GM19023 (cell line): ENCODE measurements around the gene CTDNEP1.

ENCODE experiments used
- ATAC-seq: cut with Tn5 transposase; IDR thresholded peaks from one replicate; pipeline ENCODE4 v1.9.1; 2021; ENCODE audit warnings: mild to moderate bottlenecking, moderate library complexity; ENCODE audit not compliant: unreplicated experiment

Gene CTDNEP1

DNA sequence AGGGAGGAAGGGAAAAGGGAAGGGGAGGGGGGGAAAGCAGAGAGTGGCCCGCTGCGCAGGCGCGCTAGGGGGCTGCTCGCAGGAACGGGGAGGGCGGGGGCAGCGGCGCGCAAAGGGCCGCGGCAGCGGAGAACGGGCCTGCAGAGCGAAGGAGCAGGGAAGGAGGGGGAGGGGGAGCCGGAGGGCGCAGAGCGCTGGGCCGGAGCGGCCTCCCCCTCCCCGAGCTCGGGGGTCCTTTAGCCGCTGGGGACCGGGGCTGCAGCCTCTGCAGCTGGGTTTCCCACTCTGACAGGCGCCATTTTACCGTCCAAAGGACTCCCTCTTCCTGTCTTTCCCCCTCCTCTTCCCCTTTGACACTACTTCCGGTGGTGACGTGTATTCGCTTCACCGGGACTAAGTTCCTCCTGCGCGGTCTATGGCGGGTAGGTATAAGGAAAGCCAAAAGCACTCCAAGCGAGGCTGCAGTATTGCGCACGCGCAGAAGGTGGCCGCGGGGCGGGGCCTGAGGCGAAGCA, at the start of gene CTDNEP1:
TSS of gene CTDNEP1 (minus strand) at position 74 of the 515 bp plus-strand sequence. CDS start 438 bp downstream, outside the sequence.
- peak; percentile 84 for ATAC-seq

- ATAC-seq = no peak
These were observed 44.8 kb upstream of the CTDNEP1 start for GRCh38 chr17:7296189-7296861.

- ATAC-seq = no peak
These were observed 44.0 kb upstream of the CTDNEP1 start for GRCh38 chr17:7295230-7296180.

DNA sequence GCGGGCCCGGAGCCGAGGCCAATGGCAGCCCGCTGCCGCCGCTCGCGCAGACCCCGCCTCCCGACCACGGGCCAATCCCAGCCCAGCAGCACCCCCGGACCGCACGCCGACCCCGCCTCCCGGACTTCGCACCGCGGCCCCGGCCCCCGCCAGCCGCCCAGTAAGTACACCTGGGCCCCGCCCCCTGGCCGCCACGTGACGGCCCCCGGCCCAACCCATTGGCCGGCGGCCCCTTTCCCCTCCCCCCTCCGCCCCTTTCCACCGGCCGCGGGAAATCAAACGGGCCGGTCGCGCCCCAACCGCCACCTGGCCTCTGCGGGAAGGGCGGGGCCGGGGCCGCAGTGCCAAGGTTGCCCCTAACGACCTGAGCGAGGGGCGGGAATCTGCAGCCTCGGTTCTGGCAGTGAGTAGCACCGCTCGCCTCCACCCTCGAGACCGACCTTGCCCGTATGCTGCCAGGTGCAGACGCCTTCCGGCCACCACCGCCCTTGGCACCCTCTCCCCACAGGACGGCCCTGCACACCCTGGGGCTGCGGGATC, 43.1 kb upstream of the CTDNEP1 start, which contains the start of gene YBX2:
TSS of gene YBX2 (minus strand) at position 26 of the 540 bp plus-strand sequence. CDS start 139 bp downstream, outside the sequence.
- ATAC-seq = no peak

DNA sequence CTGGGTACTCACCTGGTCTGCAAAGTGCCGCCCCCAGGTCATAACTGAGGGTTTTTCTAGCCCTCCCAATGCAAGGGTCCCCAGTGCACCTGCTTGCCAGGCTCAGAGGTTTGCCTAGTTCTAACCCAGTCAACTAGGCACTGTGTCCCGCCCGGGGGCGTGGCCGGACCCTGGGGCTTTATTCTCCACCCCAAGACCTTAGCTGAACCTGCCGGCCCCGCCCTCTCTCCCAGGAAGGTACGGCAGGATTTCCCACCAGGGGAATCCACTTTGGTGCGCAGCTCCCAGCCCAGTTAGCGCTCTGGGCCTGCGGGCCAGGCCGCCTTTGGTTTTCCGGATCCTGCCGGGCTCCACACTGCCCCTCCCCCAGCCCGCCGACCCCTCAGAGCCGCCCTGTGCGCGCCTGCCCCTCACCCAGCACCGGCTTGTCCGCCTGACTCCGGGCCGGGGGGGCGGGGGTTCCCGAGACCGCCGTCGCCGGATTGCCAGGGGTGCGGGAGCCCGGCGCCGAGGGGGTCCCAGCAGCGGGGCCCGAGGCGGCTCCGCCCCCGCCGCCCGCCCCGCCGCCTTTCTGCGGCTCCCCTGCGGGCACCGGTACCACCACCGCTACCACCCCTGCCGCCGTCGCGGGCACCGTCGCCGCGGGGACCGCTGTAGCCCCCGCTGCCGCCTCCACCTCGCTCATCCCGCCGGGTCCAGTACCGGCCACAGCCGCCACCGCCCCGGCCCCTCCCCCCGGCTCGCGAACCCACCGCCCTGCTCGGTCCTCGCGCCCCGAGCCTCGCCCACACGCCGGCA, 42.5 kb upstream of the CTDNEP1 start:
- no peak for ATAC-seq

GRCh38 chr17:7293159-7293558, 41.6 kb upstream of the CTDNEP1 start:
- no peak for ATAC-seq

DNA sequence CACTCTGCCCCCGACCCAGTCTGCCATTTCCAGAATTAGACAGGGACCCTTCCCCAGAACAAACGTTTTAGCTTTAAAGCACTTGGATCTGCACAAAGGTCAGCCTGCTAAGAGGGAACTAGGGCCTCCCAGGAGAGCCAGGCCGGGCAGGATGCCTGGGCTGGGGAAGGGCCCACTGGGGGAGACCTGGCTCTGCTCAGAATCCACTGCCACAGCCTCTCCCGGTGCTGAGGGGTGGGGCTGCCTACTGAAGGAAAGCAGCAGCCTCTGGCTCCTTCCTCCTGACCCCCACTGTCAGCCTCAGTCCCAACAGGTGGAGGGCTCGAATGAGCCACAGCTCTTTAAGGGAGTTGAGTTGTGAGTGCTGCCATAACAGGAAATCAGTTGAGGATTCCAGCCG, 41.2 kb upstream of the CTDNEP1 start:
- ATAC-seq = no peak

DNA sequence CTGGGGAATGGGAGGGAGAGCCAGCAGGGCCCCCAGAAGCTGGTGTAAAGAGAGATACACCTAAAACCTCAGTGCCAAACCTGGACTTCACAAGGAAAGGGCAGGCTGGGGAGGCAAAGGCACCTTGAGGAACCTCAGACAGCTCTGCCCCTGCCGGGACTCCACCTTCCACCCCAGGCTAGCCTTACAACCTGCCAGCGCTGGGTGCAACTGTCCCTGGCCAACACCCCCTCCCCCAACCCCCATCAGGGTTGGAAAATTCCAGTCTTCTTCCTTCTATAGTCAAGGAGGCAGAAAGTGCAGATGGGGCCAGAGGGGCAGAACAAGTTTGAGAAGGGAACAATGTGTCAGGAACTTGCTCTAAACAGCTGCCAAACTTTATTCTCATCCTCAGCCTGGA, 40.7 kb upstream of the CTDNEP1 start:
- ATAC-seq = no peak

GRCh38 chr17:7290685-7291084, 39.2 kb upstream of the CTDNEP1 start:
- no peak for ATAC-seq

DNA sequence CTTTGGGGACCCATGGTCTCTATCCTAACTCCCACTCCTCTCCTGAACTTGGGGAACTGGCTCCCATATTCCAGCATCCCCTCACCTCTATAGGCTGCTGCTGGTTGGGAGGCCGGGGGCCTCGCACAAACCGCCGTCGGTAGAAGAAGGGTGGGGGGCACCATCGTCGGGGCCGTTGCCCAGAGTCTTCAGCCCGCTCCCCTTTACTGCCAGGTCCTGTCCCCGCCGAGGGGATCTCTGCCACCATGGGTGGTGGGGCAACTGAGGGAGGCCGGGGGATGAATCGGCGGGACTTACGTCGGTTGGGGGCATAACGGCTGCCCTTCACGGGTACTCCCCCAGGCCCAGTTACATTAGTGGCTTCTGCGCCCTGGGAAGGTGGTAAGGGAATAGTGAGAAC, 38.6 kb upstream of the CTDNEP1 start:
- no peak for ATAC-seq

GRCh38 chr17:7289256-7290032, 37.9 kb upstream of the CTDNEP1 start:
- no peak for ATAC-seq

DNA sequence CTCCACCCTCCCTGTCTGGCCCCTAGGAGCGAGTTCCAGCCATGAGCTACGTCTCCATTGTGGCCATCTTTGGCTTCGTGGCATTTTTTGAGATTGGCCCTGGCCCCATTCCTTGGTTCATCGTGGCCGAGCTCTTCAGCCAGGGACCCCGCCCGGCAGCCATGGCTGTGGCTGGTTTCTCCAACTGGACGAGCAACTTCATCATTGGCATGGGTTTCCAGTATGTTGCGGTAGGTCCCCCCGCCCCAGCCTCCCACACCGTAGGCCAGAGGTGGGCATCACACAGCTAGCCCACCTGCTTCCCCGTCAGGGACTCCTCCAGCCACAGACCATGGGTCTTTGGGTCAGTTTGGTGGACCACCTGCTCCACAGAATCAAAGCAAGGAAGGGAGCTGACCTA, 34.1 kb upstream of the CTDNEP1 start:
- no peak for ATAC-seq

DNA sequence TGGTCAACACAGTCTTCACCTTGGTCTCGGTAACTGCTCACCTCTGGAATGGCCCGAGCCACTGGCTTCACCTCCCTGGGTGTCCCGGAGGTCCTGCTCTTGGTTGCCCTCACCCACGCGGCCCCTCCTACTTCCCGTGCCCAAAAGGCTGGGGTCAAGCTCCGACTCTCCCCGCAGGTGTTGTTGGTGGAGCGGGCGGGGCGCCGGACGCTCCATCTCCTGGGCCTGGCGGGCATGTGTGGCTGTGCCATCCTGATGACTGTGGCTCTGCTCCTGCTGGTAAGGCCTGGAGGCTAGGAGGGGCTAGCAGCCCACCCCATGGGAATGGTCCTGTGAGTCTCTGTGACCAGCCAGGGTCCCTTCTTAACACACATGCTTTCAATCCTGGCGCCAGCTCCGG, 33.4 kb upstream of the CTDNEP1 start:
- no peak for ATAC-seq

DNA sequence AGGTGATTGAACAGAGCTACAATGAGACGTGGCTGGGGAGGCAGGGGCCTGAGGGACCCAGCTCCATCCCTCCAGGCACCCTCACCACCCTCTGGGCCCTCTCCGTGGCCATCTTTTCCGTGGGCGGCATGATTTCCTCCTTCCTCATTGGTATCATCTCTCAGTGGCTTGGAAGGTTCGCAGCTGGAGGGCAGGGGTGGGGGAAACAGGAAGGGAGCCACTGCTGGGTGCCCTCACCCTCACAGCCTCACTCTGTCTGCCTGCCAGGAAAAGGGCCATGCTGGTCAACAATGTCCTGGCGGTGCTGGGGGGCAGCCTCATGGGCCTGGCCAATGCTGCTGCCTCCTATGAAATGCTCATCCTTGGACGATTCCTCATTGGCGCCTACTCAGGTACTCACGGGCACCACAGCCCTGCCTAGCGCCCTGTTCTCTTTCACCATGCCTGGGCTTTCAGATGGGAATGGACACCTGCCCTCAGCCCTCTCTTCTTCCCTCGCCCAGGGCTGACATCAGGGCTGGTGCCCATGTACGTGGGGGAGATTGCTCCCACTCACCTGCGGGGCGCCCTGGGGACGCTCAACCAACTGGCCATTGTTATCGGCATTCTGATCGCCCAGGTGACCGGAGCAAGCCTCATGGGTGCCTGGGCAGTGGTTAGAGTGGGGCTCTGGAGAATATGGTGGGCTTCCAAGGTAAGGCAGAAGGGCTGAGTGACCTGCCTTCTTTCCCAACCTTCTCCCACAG, 32.1 kb upstream of the CTDNEP1 start:
- ATAC-seq = no peak

- ATAC-seq = no peak
These were observed 31.3 kb upstream of the CTDNEP1 start for GRCh38 chr17:7282752-7283321.

GRCh38 chr17:7281953-7282751, 30.6 kb upstream of the CTDNEP1 start:
- ATAC-seq = no peak

GRCh38 chr17:7281074-7281952, 29.8 kb upstream of the CTDNEP1 start, which contains the start of gene SLC2A4:
SLC2A4 (plus strand) TSS chr17:7281718; CDS start chr17:7281935, 217 bp downstream.
- ATAC-seq = peak; percentile 54
